ENCODE data around the gene PDZD2. TPM values are rescaled to one million over a fixed set of nuclear protein-coding genes. Genes with fewer than 3 reads are reported as not detected.

Gene PDZD2
- total and polyA plus RNA-seq, 2 donors (not counting 3 experiments of a cell fraction or from before 2014, with no cell fraction given) = 0.66 to 6.9 TPM

DNA sequence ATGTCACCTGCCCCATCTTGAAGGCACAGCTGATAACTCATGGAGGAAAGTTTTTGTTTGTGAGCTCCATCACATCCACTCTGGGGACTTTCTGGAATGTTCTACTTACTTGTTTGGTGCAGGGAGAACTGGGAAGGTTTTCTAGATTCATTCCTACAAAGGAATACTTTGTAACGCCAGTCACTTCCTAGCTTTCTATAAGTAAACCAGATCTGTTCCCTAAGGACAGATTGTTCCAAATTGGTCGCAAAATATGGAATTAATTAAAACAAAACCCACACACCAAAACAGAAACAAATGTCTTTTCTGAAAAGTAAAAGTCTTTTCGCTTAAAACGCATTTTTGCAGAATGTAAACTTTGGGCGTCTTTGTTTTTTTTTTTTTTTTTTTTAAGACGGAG is 167.6 kb downstream of the PDZD2 start:
- TF ChIP-seq POLR2AphosphoS5 (IDR thresholded peaks at IDR 0.05; ENCODE audit: insufficient read depth, low read depth, low read length) (no peak), FOS (IDR thresholded peaks at IDR 0.05; ENCODE audit: borderline replicate concordance, insufficient read depth, low read length) (no peak), GATA2 (IDR thresholded peaks at IDR 0.05; ENCODE audit: insufficient read depth, insufficient read length, low read depth, low read length) (no peak), POLR2A (IDR thresholded peaks at IDR 0.05; ENCODE audit: low read depth, low read length) (no peak)
- TF ChIP-seq, protein P1, sequence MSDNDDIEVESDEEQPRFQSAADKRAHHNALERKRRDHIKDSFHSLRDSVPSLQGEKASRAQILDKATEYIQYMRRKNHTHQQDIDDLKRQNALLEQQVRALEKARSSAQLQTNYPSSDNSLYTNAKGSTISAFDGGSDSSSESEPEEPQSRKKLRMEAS (IDR thresholded peaks at IDR 0.05; ENCODE audit: insufficient read depth, insufficient read length) = no peak
- CTCF ChIA-PET = no interaction called here

DNA sequence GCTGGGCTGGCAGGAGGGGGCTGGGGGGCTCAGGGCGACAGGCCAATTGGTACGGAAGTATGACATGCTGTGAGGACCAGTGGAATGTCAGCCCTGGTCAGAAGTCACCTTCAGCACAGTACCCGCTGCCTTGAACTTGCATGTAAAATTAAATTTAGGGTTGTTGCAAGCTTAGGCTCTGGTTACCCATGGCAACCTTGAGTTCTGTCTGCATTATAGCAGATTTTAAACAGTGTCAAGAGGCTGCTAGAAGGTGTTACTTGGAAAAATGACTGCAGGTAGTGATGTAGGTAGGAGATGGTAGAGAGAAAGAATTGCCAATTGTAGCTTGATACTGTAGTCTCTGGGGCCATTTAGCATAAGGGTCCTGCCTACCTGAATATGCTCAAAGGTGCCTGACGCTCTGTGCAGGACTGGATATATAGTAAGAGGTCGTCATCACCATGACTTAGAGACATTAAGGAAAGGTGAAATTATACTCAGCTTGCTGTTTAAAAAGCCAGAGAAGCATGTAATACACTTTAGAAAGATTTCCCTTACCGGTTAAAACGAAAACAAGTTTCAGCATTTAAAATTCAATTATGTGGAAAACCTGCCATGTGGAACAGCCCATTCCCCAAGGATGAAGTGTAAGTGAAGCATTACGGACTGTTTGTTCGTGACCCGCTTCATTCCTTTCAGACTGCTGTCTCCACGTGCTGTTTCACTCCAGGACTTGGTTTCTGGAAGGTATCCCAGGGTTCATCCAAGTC is 169.0 kb downstream of the PDZD2 start:
- ChIA-PET POLR2A (no interaction called here), CTCF (interaction anchor here (1.0 to 1.8 kb wide), 4 partner anchors 21 to 285 kb away, joined by 4 to 21 read pairs (median 12); no protein-coding TSS in a partner anchor)
- Histone ChIP-seq H2AFZ (ENCODE audit: low read depth, low read length) (no peak overlapping the region), H4K20me1 (replicated peaks; ENCODE audit: control insufficient read depth, extremely low read depth, insufficient read depth, low read length) (no peaks in the 10 kb centered on the region), H3K9me1 (replicated peaks; ENCODE audit: control insufficient read depth, extremely low read depth, insufficient read depth, low read length) (no peaks in the 10 kb centered on the region), H3K79me2 (ENCODE audit: control insufficient read depth, insufficient read depth, low read length) (no peaks in the 10 kb centered on the region), H3K9me3 (replicated peaks; ENCODE audit: control insufficient read depth, insufficient read depth, low read length) (no peaks in the 10 kb centered on the region), H3K27me3 (ENCODE audit: control insufficient read depth in 2 of 2, insufficient read depth in 2 of 2, low read length in 2 of 2) (no peaks in the 10 kb centered on the region), H3K4me3 (replicated peaks in 1 of 3; ENCODE audit: insufficient read depth in 1 of 3, low read depth in 1 of 3, low read length in 3 of 3) (no peak overlapping the region), H3K27ac (ENCODE audit: insufficient read depth, low read depth, low read length) (no peak overlapping the region), H3K9ac (replicated peaks; ENCODE audit: extremely low read depth, insufficient read depth, low read length) (no peak overlapping the region), H3K4me1 (ENCODE audit: control insufficient read depth, extremely low read depth, insufficient read depth, low read length) (no peaks in the 10 kb centered on the region), H3K36me3 (ENCODE audit: control insufficient read depth in 2 of 2, extremely low read depth in 1 of 2, insufficient read depth in 2 of 2, low read length in 2 of 2) (no peaks in the 10 kb centered on the region), H3K4me2 (ENCODE audit: insufficient read depth, low read length) (no peak overlapping the region)
- dilution Hi-C loops (cut with MboI; ENCODE audit: extremely low pct_ligation_motif_present, low sequenced_read_pairs) = no loop called here
- intact Hi-C loops (cut with micrococcal nuclease) = no loop called here
- DNase-seq (ENCODE audit: low read depth, low spot score) = no peak
- TF ChIP-seq EZH2 (IDR thresholded peaks at IDR 0.05; ENCODE audit: borderline replicate concordance, low read depth, low read length, severe bottlenecking) (no peak), FOS (IDR thresholded peaks at IDR 0.05; ENCODE audit: borderline replicate concordance, insufficient read depth, low read length) (no peak)
- no TSS peak for BruUV-seq (replicated peaks)
- no peak for FAIRE-seq

More for the DNA sequence above, 167.6 kb downstream of the PDZD2 start:
- Histone ChIP-seq H4K20me1 (replicated peaks; ENCODE audit: control insufficient read depth, extremely low read depth, insufficient read depth, low read length) (no peaks in the 10 kb centered on the region), H3K27ac (ENCODE audit: insufficient read depth, low read depth, low read length) (no peak overlapping the region), H3K9ac (replicated peaks; ENCODE audit: extremely low read depth, insufficient read depth, low read length) (no peak overlapping the region), H3K79me2 (ENCODE audit: control insufficient read depth, insufficient read depth, low read length) (no peaks in the 10 kb centered on the region), H3K36me3 (ENCODE audit: control insufficient read depth in 2 of 2, extremely low read depth in 1 of 2, insufficient read depth in 2 of 2, low read length in 2 of 2) (no peaks in the 10 kb centered on the region), H2AFZ (ENCODE audit: low read depth, low read length) (no peak overlapping the region), H3K9me3 (replicated peaks; ENCODE audit: control insufficient read depth, insufficient read depth, low read length) (no peaks in the 10 kb centered on the region), H3K4me1 (ENCODE audit: control insufficient read depth, extremely low read depth, insufficient read depth, low read length) (no peaks in the 10 kb centered on the region), H3K4me2 (ENCODE audit: insufficient read depth, low read length) (no peak overlapping the region), H3K4me3 (replicated peaks in 1 of 3; ENCODE audit: insufficient read depth in 1 of 3, low read depth in 1 of 3, low read length in 3 of 3) (no peak overlapping the region), H3K27me3 (ENCODE audit: control insufficient read depth in 2 of 2, insufficient read depth in 2 of 2, low read length in 2 of 2) (no peaks in the 10 kb centered on the region), H3K9me1 (replicated peaks; ENCODE audit: control insufficient read depth, extremely low read depth, insufficient read depth, low read length) (no peaks in the 10 kb centered on the region)
- POLR2A ChIA-PET = no interaction called here
- intact Hi-C loops (cut with micrococcal nuclease) (no loop called here), dilution Hi-C loops (cut with MboI; ENCODE audit: extremely low pct_ligation_motif_present, low sequenced_read_pairs) (no loop called here)
- DNase-seq (ENCODE audit: low read depth, low spot score) (no peak), FAIRE-seq (no peak)
- BruUV-seq (replicated peaks) = no TSS peak

All from endothelial cell of umbilical vein (primary cell).